Measurements from ENCODE around the gene ATP2A1. TPM values are rescaled to one million over a fixed set of nuclear protein-coding genes. Genes with fewer than 3 reads are reported as not detected.
A peak's percentile ranks its signal among the peaks of the same experiment; 100 is the strongest.
"Not testable (repeated sequence)": the region's sequence is repeated elsewhere in the genome, so short reads cannot be mapped to it uniquely, and the experiment has no call there.

Gene ATP2A1
- total and polyA plus RNA-seq, 7 donors = 169 to 2,539 (median 1,569) TPM

GRCh38 chr16:28925386-28926228 is 47.3 kb downstream of the ATP2A1 start:
- intact Hi-C loops (cut with DNase I) = no loop called here
- TF ChIP-seq CTCF (IDR thresholded peaks at IDR 0.05) = no peak
- DNase-seq = peak; percentile 85 to 91
- no peaks in the 10 kb centered on the region for H3K9me3 ChIP-seq
- peaks cover 0 to 10% of the 10 kb centered on the region in 2 donors for H3K36me3 ChIP-seq (ENCODE audit: insufficient read depth in 1 of 2, low read depth in 1 of 2)
- H3K4me1 ChIP-seq = peaks cover 4% of the 10 kb centered on the region
- peak overlapping the region; percentile 84 for H3K4me3 ChIP-seq
- no peaks in the 10 kb centered on the region for H3K27me3 ChIP-seq (ENCODE audit: insufficient read depth in 3 of 3, low read length in 2 of 3)
- H3K27ac ChIP-seq = peak overlapping the region; percentile 95
- ATAC-seq = peak in 2 of 4 donors; percentile 55 to 69
- WGBS, 3 donors = 1 to 3% (median 1%) methylated on average over 44 to 48 of the region's 48 CpGs

- H3K27me3 ChIP-seq (ENCODE audit: insufficient read depth in 3 of 3, low read length in 2 of 3); H3K9me3 ChIP-seq; ATAC-seq; DNase-seq; H3K4me1 ChIP-seq; intact Hi-C loops (cut with DNase I); H3K36me3 ChIP-seq (ENCODE audit: insufficient read depth in 1 of 2, low read depth in 1 of 2): not testable (repeated sequence)
- WGBS, 3 donors = 61 to 67% (median 65%) methylated on average over 2 of the region's 2 CpGs
- Histone ChIP-seq H3K4me3 (peak overlapping the region; percentile 84), H3K27ac (peak overlapping the region; percentile 95)
These were observed 48.0 kb downstream of the ATP2A1 start for GRCh38 chr16:28926284-28926683.

GRCh38 chr16:28927815-28928214 is 49.5 kb downstream of the ATP2A1 start:
- 84 to 96% (median 91%) methylated on average over 1 of the region's 1 CpG for WGBS, 3 donors

GRCh38 chr16:28930203-28930602 is 51.9 kb downstream of the ATP2A1 start:
- TF ChIP-seq CTCF (IDR thresholded peaks at IDR 0.05) = no peak
- WGBS, 3 donors = 85 to 89% (median 87%) methylated on average over 3 of the region's 3 CpGs
- Histone ChIP-seq H3K27ac (no peak overlapping the region), H3K27me3 (ENCODE audit: insufficient read depth in 3 of 3, low read length in 2 of 3) (no peaks in the 10 kb centered on the region), H3K9me3 (no peaks in the 10 kb centered on the region), H3K36me3 (ENCODE audit: insufficient read depth in 1 of 2, low read depth in 1 of 2) (no peaks in the 10 kb centered on the region), H3K4me1 (no peaks in the 10 kb centered on the region), H3K4me3 (no peak overlapping the region)
- intact Hi-C loops (cut with DNase I) = no loop called here
- ATAC-seq (no peak), DNase-seq (no peak)

More at GRCh38 chr16:28927815-28928214, 49.5 kb downstream of the ATP2A1 start:
- peaks cover 4% of the 10 kb centered on the region for H3K4me1 ChIP-seq
- no peak overlapping the region for H3K27ac ChIP-seq
- no peaks in the 10 kb centered on the region for H3K27me3 ChIP-seq (ENCODE audit: insufficient read depth in 3 of 3, low read length in 2 of 3)
- peaks cover 0 to 4% of the 10 kb centered on the region in 2 donors for H3K36me3 ChIP-seq (ENCODE audit: insufficient read depth in 1 of 2, low read depth in 1 of 2)
- ATAC-seq = no peak
- no peaks in the 10 kb centered on the region for H3K9me3 ChIP-seq
- no peak for DNase-seq
- no peak overlapping the region for H3K4me3 ChIP-seq
- TF ChIP-seq CTCF (IDR thresholded peaks at IDR 0.05) = no peak
- intact Hi-C loops (cut with DNase I) = no loop called here

- TF ChIP-seq CTCF (IDR thresholded peaks at IDR 0.05) = no peak
- H3K27me3 ChIP-seq (ENCODE audit: insufficient read depth in 3 of 3, low read length in 2 of 3) = no peaks in the 10 kb centered on the region
- no peak overlapping the region for H3K4me3 ChIP-seq
- intact Hi-C loops (cut with DNase I) = no loop called here
- no peaks in the 10 kb centered on the region for H3K4me1 ChIP-seq
- 56 to 70% (median 68%) methylated on average over 3 of the region's 3 CpGs for WGBS, 3 donors
- no peak overlapping the region for H3K27ac ChIP-seq
- no peak for DNase-seq
- H3K36me3 ChIP-seq (ENCODE audit: insufficient read depth in 1 of 2, low read depth in 1 of 2) = no peaks in the 10 kb centered on the region
- ATAC-seq = no peak
- no peaks in the 10 kb centered on the region for H3K9me3 ChIP-seq
These were observed 52.4 kb downstream of the ATP2A1 start for GRCh38 chr16:28930652-28931051.

All from psoas muscle (tissue), 8 donors.